ENCODE data around the gene KCNK4. TPM values are rescaled to one million over a fixed set of nuclear protein-coding genes. Genes with fewer than 3 reads are reported as not detected.

KCNK4 gene
- total RNA-seq (under 1 TPM in 1 of 4 donors, not detected in 3; 0.71 TPM), polyA plus RNA-seq (not detected)

GRCh38 chr11:64291262-64291751 is at the start of gene KCNK4:
Gene KCNK4, plus strand, starts transcription at chr11:64291302. Its CDS starts 1,717 bp downstream, at chr11:64293019.
- Histone ChIP-seq H3K27me3 (peaks cover 23 to 71% (median 65%) of the 10 kb centered on the region in 3 donors), H3K36me3 (no peaks in the 10 kb centered on the region), H3K4me1 (peaks cover 0 to 29% (median 24%) of the 10 kb centered on the region in 4 donors), H3K27ac (no peak within 1 kb of the TSS), H3K4me3 (peak within 1 kb of the TSS in 3 of 4 donors; percentile 15 to 40 (median 36)), H3K9me3 (no peaks in the 10 kb centered on the region)
- no peak for DNase-seq
- intact Hi-C loops (cut with DNase I): no loop called here
- 3 to 4% methylated on average over 45 of the region's 45 CpGs for WGBS, 2 donors
- no peak for TF ChIP-seq POLR2A (IDR thresholded peaks at IDR 0.05)
- TF ChIP-seq EP300 (IDR thresholded peaks at IDR 0.05): no peak
- no peak for TF ChIP-seq POLR2AphosphoS5 (IDR thresholded peaks at IDR 0.05)
- no peak for TF ChIP-seq CTCF (IDR thresholded peaks at IDR 0.05)

GRCh38 chr11:64241491-64242374 is 49.4 kb upstream of the KCNK4 start:
- H3K27me3 ChIP-seq: no peaks in the 10 kb centered on the region
- peak overlapping the region; percentile 93 to 99 (median 98) for H3K27ac ChIP-seq
- peaks cover 0 to 37% (median 5%) of the 10 kb centered on the region in 4 donors for H3K36me3 ChIP-seq
- intact Hi-C loops (cut with DNase I): no loop called here
- H3K4me1 ChIP-seq: peaks cover 0 to 54% (median 38%) of the 10 kb centered on the region in 4 donors
- H3K4me3 ChIP-seq: peak overlapping the region; percentile 85 to 97 (median 94)
- no peaks in the 10 kb centered on the region for H3K9me3 ChIP-seq
- 0 to 1% methylated on average over 63 of the region's 63 CpGs for WGBS, 2 donors
- peak; percentile 86 for DNase-seq
- no peak for TF ChIP-seq EP300 (IDR thresholded peaks at IDR 0.05)
- TF ChIP-seq POLR2AphosphoS5 (IDR thresholded peaks at IDR 0.05): peak; percentile 83 to 91 (median 85)
- TF ChIP-seq POLR2A (IDR thresholded peaks at IDR 0.05): peak; percentile 29 to 91

DNA sequence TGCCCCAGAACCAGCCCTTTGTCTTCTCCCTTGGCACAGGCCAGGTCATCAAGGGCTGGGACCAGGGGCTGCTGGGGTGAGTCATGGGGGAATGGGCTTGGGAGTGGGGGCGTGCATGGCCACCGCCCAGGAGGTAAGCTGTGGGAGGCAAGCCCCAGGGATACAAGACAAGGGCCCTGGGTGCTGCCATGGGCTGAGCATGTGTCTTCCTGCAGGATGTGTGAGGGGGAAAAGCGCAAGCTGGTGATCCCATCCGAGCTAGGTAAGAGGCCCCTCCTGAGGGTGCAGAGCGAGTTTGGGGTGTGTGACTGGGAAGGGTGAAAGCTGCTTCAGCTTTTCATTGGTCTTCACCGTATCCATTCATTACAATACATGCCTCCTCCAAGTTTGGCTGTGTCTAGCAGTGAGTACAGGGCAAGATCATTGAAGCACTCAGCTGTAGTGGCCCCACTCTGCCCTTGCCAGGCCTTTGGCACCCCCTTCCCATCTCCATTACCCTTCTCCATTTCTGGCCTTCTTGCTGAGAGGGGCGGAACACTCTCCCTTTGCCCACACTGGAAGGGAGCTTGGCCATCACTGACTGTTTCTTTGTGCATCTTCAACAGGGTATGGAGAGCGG is 47.8 kb upstream of the KCNK4 start:
- no peaks in the 10 kb centered on the region for H3K27me3 ChIP-seq
- H3K27ac ChIP-seq: peak overlapping the region in 3 of 4 donors; percentile 93 to 99 (median 96)
- 70 to 85% methylated on average over 8 of the region's 8 CpGs for WGBS, 2 donors
- H3K36me3 ChIP-seq: peaks cover 0 to 21% (median 4%) of the 10 kb centered on the region in 4 donors
- peaks cover 0 to 67% (median 44%) of the 10 kb centered on the region in 4 donors for H3K4me1 ChIP-seq
- TF ChIP-seq CTCF (IDR thresholded peaks at IDR 0.05) (no peak), POLR2AphosphoS5 (IDR thresholded peaks at IDR 0.05) (no peak), EP300 (IDR thresholded peaks at IDR 0.05) (no peak), POLR2A (IDR thresholded peaks at IDR 0.05) (no peak)
- H3K9me3 ChIP-seq: no peaks in the 10 kb centered on the region
- intact Hi-C loops (cut with DNase I): no loop called here
- DNase-seq: no peak
- no peak overlapping the region for H3K4me3 ChIP-seq

DNA sequence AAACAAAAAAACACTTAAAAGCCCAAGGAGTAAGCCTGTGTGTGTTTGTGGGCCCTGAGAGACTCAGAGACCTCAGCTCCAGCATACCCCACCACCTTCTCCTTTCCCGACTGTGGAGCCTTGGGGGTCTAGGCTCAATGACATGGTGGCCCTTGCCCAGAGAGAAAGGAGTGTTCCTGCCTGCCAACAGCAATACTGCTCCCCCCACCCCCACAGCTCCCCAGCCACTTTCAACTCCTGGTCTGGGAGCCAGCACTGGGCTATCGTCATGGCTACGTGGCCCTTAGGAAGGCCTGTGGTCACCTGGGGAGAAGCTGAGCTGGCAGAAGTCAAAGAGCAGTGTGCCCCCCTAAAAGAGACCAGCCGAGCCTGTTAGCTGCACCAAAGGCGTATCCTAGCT is 47.0 kb upstream of the KCNK4 start:
- intact Hi-C loops (cut with DNase I): no loop called here
- H3K4me1 ChIP-seq: peaks cover 0 to 67% (median 44%) of the 10 kb centered on the region in 4 donors
- H3K27me3 ChIP-seq: no peaks in the 10 kb centered on the region
- TF ChIP-seq POLR2A (IDR thresholded peaks at IDR 0.05) (no peak), CTCF (IDR thresholded peaks at IDR 0.05) (no peak), EP300 (IDR thresholded peaks at IDR 0.05) (no peak), POLR2AphosphoS5 (IDR thresholded peaks at IDR 0.05) (no peak)
- no peak for DNase-seq
- WGBS, 2 donors: 48 to 65% methylated on average over 5 of the region's 5 CpGs
- peak overlapping the region in 1 of 4 donors; percentile 96 for H3K27ac ChIP-seq
- no peaks in the 10 kb centered on the region for H3K9me3 ChIP-seq
- no peak overlapping the region for H3K4me3 ChIP-seq
- peaks cover 0 to 13% (median 4%) of the 10 kb centered on the region in 4 donors for H3K36me3 ChIP-seq
